Kidney epithelial cell (primary cell): Measurements from ENCODE around the gene MYO7B. TPM values are rescaled to one million over a fixed set of nuclear protein-coding genes. Genes with fewer than 3 reads are reported as not detected.

Experiments
- DNase-seq: peaks from one replicate; pipeline ENCODE4 v3.0.0-alpha.2; 2010; ENCODE audit warnings: low read depth
- H3K27me3 ChIP-seq: 2 replicates; pipeline ENCODE4 v1.6.0; 2011; ENCODE audit warnings: low read length; ENCODE audit not compliant: control insufficient read depth, insufficient read depth
- H3K36me3 ChIP-seq: 2 replicates; pipeline ENCODE4 v1.5.1; 2011; ENCODE audit warnings: low read length; ENCODE audit not compliant: control insufficient read depth, insufficient read depth
- H3K4me3 ChIP-seq: 2 replicates; pipeline ENCODE4 v1.5.1; 2011; ENCODE audit warnings: low read depth, mild to moderate bottlenecking, control low read depth, low read length
- CTCF ChIP-seq: IDR thresholded peaks from 2 replicates; pipeline ENCODE4 v1.5.1; 2011; ENCODE audit warnings: mild to moderate bottlenecking, moderate library complexity, low read length, control low read depth, inconsistent platforms; ENCODE audit not compliant: insufficient read depth, poor library complexity, severe bottlenecking
- total RNA-seq: library from RNA; depleted of rRNA; stranded (reverse); fragments of >200 nt; gene quantifications from 2 replicates; pipeline ENCODE4 v1.2.3, GENCODE V29; 2015

The MYO7B gene
- total RNA-seq, 1 donor from 2014 or later: 0.50 TPM

GRCh38 chr2:127510073-127510472 lies 25.4 kb upstream of the MYO7B start:
- Histone ChIP-seq H3K27me3 (no peaks in the 10 kb centered on the region), H3K36me3 (no peaks in the 10 kb centered on the region), H3K4me3 (no peak overlapping the region)
- DNase-seq: no peak
- TF ChIP-seq CTCF: no peak

- no peak for TF ChIP-seq CTCF
- no peaks in the 10 kb centered on the region for H3K36me3 ChIP-seq
- no peaks in the 10 kb centered on the region for H3K27me3 ChIP-seq
- DNase-seq: no peak
- H3K4me3 ChIP-seq: no peak overlapping the region
Observed at GRCh38 chr2:127511090-127511695, 24.3 kb upstream of the MYO7B start.

GRCh38 chr2:127511917-127512316 lies 23.6 kb upstream of the MYO7B start:
- no peak for DNase-seq
- Histone ChIP-seq H3K4me3 (no peak overlapping the region), H3K36me3 (no peaks in the 10 kb centered on the region), H3K27me3 (no peaks in the 10 kb centered on the region)
- TF ChIP-seq CTCF: no peak

- TF ChIP-seq CTCF: no peak
- H3K4me3 ChIP-seq: no peak overlapping the region
- H3K36me3 ChIP-seq: no peaks in the 10 kb centered on the region
- DNase-seq: no peak
- no peaks in the 10 kb centered on the region for H3K27me3 ChIP-seq
Observed at GRCh38 chr2:127512362-127512761, 23.1 kb upstream of the MYO7B start.

GRCh38 chr2:127514076-127514475 lies 21.4 kb upstream of the MYO7B start:
- Histone ChIP-seq H3K36me3 (no peaks in the 10 kb centered on the region), H3K4me3 (no peak overlapping the region), H3K27me3 (no peaks in the 10 kb centered on the region)
- no peak for TF ChIP-seq CTCF
- no peak for DNase-seq

GRCh38 chr2:127514485-127514884 lies 21.0 kb upstream of the MYO7B start:
- TF ChIP-seq CTCF: no peak
- no peaks in the 10 kb centered on the region for H3K36me3 ChIP-seq

More at GRCh38 chr2:127514485-127514884, 21.0 kb upstream of the MYO7B start:
- no peaks in the 10 kb centered on the region for H3K27me3 ChIP-seq
- H3K4me3 ChIP-seq: no peak overlapping the region
- DNase-seq: no peak
